ENCODE results near the gene GDF3. TPM values are rescaled to one million over a fixed set of nuclear protein-coding genes. Genes with fewer than 3 reads are reported as not detected.

The GDF3 gene
- total RNA-seq, 2 experiments from 2014 or later = not detected

- H3K9me3 Mint-ChIP-seq = no peaks in the 10 kb centered on the region
- H3K36me3 Mint-ChIP-seq (ENCODE audit: low read depth) = no peaks in the 10 kb centered on the region
- no peak overlapping the region for H3K27ac Mint-ChIP-seq
- TF ChIP-seq, protein P1, sequence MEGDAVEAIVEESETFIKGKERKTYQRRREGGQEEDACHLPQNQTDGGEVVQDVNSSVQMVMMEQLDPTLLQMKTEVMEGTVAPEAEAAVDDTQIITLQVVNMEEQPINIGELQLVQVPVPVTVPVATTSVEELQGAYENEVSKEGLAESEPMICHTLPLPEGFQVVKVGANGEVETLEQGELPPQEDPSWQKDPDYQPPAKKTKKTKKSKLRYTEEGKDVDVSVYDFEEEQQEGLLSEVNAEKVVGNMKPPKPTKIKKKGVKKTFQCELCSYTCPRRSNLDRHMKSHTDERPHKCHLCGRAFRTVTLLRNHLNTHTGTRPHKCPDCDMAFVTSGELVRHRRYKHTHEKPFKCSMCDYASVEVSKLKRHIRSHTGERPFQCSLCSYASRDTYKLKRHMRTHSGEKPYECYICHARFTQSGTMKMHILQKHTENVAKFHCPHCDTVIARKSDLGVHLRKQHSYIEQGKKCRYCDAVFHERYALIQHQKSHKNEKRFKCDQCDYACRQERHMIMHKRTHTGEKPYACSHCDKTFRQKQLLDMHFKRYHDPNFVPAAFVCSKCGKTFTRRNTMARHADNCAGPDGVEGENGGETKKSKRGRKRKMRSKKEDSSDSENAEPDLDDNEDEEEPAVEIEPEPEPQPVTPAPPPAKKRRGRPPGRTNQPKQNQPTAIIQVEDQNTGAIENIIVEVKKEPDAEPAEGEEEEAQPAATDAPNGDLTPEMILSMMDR (IDR thresholded peaks at IDR 0.05) = no peak
- intact Hi-C loops (cut with micrococcal nuclease) = no loop called here
- ChIA-PET POLR2A (interaction anchor here (0.7 kb wide), 1 partner anchor 19 kb away, joined by 3 read pairs; no protein-coding TSS in a partner anchor), CTCF (no interaction called here)
- H3K27me3 Mint-ChIP-seq = peaks cover 3% of the 10 kb centered on the region
- no peak overlapping the region for H3K4me3 Mint-ChIP-seq
- ATAC-seq (no peak), DNase-seq (no peak)
- no peaks in the 10 kb centered on the region for H3K4me1 Mint-ChIP-seq (ENCODE audit: low read depth)
Measured at GRCh38 chr12:7723926-7724325, 28.4 kb upstream of the GDF3 start.

GRCh38 chr12:7719946-7720730 lies 24.6 kb upstream of the GDF3 start:
- DNase-seq (no peak), ATAC-seq (no peak)
- TF ChIP-seq, protein P1 (IDR thresholded peaks at IDR 0.05) = no peak
- CTCF ChIA-PET = no interaction called here
- no peak overlapping the region for H3K4me3 Mint-ChIP-seq
- no peak overlapping the region for H3K27ac Mint-ChIP-seq
- no peaks in the 10 kb centered on the region for H3K4me1 Mint-ChIP-seq (ENCODE audit: low read depth)
- intact Hi-C loops (cut with micrococcal nuclease) = no loop called here
- peaks cover 6% of the 10 kb centered on the region for H3K27me3 Mint-ChIP-seq
- POLR2A ChIA-PET = no interaction called here
- H3K9me3 Mint-ChIP-seq = no peaks in the 10 kb centered on the region
- H3K36me3 Mint-ChIP-seq (ENCODE audit: low read depth) = no peaks in the 10 kb centered on the region

DNA sequence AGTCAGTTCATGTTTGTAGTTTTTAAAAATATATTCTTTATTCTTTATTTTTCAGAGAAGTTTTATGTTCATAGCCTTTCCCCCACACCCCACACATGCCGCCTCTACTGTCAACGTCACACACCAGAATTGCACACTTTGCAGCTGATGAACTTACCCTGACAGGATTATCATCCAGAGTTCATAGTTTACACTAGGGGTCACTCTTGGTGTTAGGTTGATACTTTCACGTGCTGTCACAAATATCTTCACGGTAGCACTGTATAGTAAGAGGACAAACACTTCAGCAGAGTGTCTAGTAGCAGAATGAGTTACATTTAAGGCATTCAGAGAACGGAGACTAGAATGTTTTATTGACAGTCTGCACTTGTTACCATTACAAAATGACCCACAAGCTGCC lies 20.8 kb upstream of the GDF3 start:
- H3K4me1 Mint-ChIP-seq (ENCODE audit: low read depth) = no peaks in the 10 kb centered on the region
- CTCF ChIA-PET = interaction anchor here (0.9 kb wide), 1 partner anchor 74 kb away, joined by 3 read pairs; no protein-coding TSS in a partner anchor
- no peak overlapping the region for H3K4me3 Mint-ChIP-seq
- no peak for ATAC-seq
- peaks cover 4% of the 10 kb centered on the region for H3K27me3 Mint-ChIP-seq
- H3K9me3 Mint-ChIP-seq = no peaks in the 10 kb centered on the region
- POLR2A ChIA-PET = no interaction called here
- H3K36me3 Mint-ChIP-seq (ENCODE audit: low read depth) = no peaks in the 10 kb centered on the region
- intact Hi-C loops (cut with micrococcal nuclease) = no loop called here
- TF ChIP-seq, protein P1 (IDR thresholded peaks at IDR 0.05) = no peak
- no peak for DNase-seq
- no peak overlapping the region for H3K27ac Mint-ChIP-seq

- no peak overlapping the region for H3K27ac Mint-ChIP-seq
- H3K4me3 Mint-ChIP-seq = no peak overlapping the region
- no peaks in the 10 kb centered on the region for H3K36me3 Mint-ChIP-seq (ENCODE audit: low read depth)
- POLR2A ChIA-PET = no interaction called here
- no peak for DNase-seq
- TF ChIP-seq, protein P1 (IDR thresholded peaks at IDR 0.05) = no peak
- no peaks in the 10 kb centered on the region for H3K9me3 Mint-ChIP-seq
- CTCF ChIA-PET = no interaction called here
- intact Hi-C loops (cut with micrococcal nuclease) = no loop called here
- peaks cover 2% of the 10 kb centered on the region for H3K27me3 Mint-ChIP-seq
- no peak for ATAC-seq
- no peaks in the 10 kb centered on the region for H3K4me1 Mint-ChIP-seq (ENCODE audit: low read depth)
Measured at GRCh38 chr12:7712841-7713442, 17.4 kb upstream of the GDF3 start.

DNA sequence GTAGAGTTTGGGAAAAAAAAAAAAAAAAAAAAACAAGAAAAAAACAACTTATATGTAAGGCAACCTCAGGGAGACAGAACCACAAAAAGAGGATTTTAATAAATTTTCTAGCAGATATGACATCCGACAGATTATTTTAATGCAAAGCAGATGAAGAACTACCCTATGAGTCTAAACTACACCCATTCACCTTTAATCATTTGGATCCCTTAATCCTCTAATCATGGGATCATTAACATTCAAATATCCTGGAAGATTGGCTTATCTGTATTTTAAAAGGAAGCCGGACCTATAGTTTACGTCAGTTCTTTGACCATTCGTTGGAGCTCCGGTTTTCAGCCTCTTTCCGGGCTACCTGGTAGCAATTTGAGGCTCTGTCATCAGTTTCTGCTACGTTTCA lies 15.6 kb upstream of the GDF3 start, which contains the start of gene DPPA3:
TSS of gene DPPA3 (plus strand) at position 301 of the 400 bp plus-strand sequence. CDS start 138 bp downstream, outside the sequence.
- no peak for ATAC-seq
- H3K4me3 Mint-ChIP-seq = no peak within 1 kb of the TSS
- no peak for DNase-seq
- H3K4me1 Mint-ChIP-seq (ENCODE audit: low read depth) = no peaks in the 10 kb centered on the region
- intact Hi-C loops (cut with micrococcal nuclease) = no loop called here
- H3K27me3 Mint-ChIP-seq = no peaks in the 10 kb centered on the region
- TF ChIP-seq, protein P1 (IDR thresholded peaks at IDR 0.05) = no peak
- no peaks in the 10 kb centered on the region for H3K36me3 Mint-ChIP-seq (ENCODE audit: low read depth)
- ChIA-PET POLR2A (no interaction called here), CTCF (no interaction called here)
- no peaks in the 10 kb centered on the region for H3K9me3 Mint-ChIP-seq
- H3K27ac Mint-ChIP-seq = no peak within 1 kb of the TSS
